ENCODE results near the gene BRSK2. TPM values are rescaled to one million over a fixed set of nuclear protein-coding genes. Genes with fewer than 3 reads are reported as not detected.

The BRSK2 gene
- total and polyA plus RNA-seq, 2 experiments from 2014 or later = 0.11 TPM; not detected in 1

- DNase-seq = no peak
These were observed 14.9 kb downstream of the BRSK2 start for GRCh38 chr11:1404461-1405185.

GRCh38 chr11:1405186-1406020, 15.7 kb downstream of the BRSK2 start:
- Histone ChIP-seq H3K36me3 (ENCODE audit: low read depth) (no peaks in the 10 kb centered on the region), H3F3A (ENCODE audit: insufficient read depth) (no peaks in the 10 kb centered on the region), H3K4me1 (ENCODE audit: insufficient read depth) (no peaks in the 10 kb centered on the region), H2AFZ (no peak overlapping the region), H3K4me3 (no peak overlapping the region), H3K9me2 (ENCODE audit: insufficient read depth) (no peaks in the 10 kb centered on the region), H3K27me3 (replicated peaks; ENCODE audit: insufficient read depth) (no peaks in the 10 kb centered on the region), H3K27ac (no peak overlapping the region), H3K79me2 (ENCODE audit: insufficient read depth) (no peaks in the 10 kb centered on the region), H3K4me2 (ENCODE audit: unreplicated experiment) (no peak overlapping the region), H4K20me1 (ENCODE audit: insufficient read depth) (no peaks in the 10 kb centered on the region), H3K9me3 (ENCODE audit: low read depth) (no peaks in the 10 kb centered on the region), H3K9ac (no peak overlapping the region)
- no peak for DNase-seq
- in situ Hi-C loops (cut with MboI) = no loop called here
- no peak for TF ChIP-seq EZH2phosphoT487 (IDR thresholded peaks at IDR 0.05; ENCODE audit: insufficient read depth, low read depth)
- no peak for TF ChIP-seq EZH2 (IDR thresholded peaks at IDR 0.05; ENCODE audit: insufficient read depth, poor library complexity, severe bottlenecking)
- WGBS, 2 experiments (ENCODE audit: low coverage in 1 of 2, low lambda C conversion rate in 2 of 2, missing lambda C conversion rate in 2 of 2) = 47 to 53% methylated on average over 17 to 23 of the region's 24 CpGs

More at GRCh38 chr11:1404461-1405185, 14.9 kb downstream of the BRSK2 start:
- Histone ChIP-seq H3K36me3 (ENCODE audit: low read depth) (no peaks in the 10 kb centered on the region), H3K4me1 (ENCODE audit: insufficient read depth) (no peaks in the 10 kb centered on the region), H3K27ac (no peak overlapping the region), H3K9me3 (ENCODE audit: low read depth) (no peaks in the 10 kb centered on the region), H3K27me3 (replicated peaks; ENCODE audit: insufficient read depth) (no peaks in the 10 kb centered on the region), H3K9ac (no peak overlapping the region), H4K20me1 (ENCODE audit: insufficient read depth) (no peaks in the 10 kb centered on the region), H3K9me2 (ENCODE audit: insufficient read depth) (no peaks in the 10 kb centered on the region), H3F3A (ENCODE audit: insufficient read depth) (no peaks in the 10 kb centered on the region), H2AFZ (no peak overlapping the region), H3K4me2 (ENCODE audit: unreplicated experiment) (no peak overlapping the region), H3K4me3 (no peak overlapping the region), H3K79me2 (ENCODE audit: insufficient read depth) (no peaks in the 10 kb centered on the region)
- in situ Hi-C loops (cut with MboI) = no loop called here
- TF ChIP-seq EZH2phosphoT487 (IDR thresholded peaks at IDR 0.05; ENCODE audit: insufficient read depth, low read depth) (no peak), EZH2 (IDR thresholded peaks at IDR 0.05; ENCODE audit: insufficient read depth, poor library complexity, severe bottlenecking) (no peak)
- WGBS, 2 experiments (ENCODE audit: low coverage in 1 of 2, low lambda C conversion rate in 2 of 2, missing lambda C conversion rate in 2 of 2) = 46 to 49% methylated on average over 25 of the region's 25 CpGs

GRCh38 chr11:1406571-1407485, 17.1 kb downstream of the BRSK2 start:
- H3K4me1 ChIP-seq (ENCODE audit: insufficient read depth) = no peaks in the 10 kb centered on the region
- H3K27ac ChIP-seq = no peak overlapping the region
- no peak for DNase-seq
- H3K9ac ChIP-seq = no peak overlapping the region
- H3F3A ChIP-seq (ENCODE audit: insufficient read depth) = no peaks in the 10 kb centered on the region
- no peaks in the 10 kb centered on the region for H3K36me3 ChIP-seq (ENCODE audit: low read depth)
- no peaks in the 10 kb centered on the region for H3K79me2 ChIP-seq (ENCODE audit: insufficient read depth)
- H3K9me2 ChIP-seq (ENCODE audit: insufficient read depth) = no peaks in the 10 kb centered on the region
- TF ChIP-seq EZH2 (IDR thresholded peaks at IDR 0.05; ENCODE audit: insufficient read depth, poor library complexity, severe bottlenecking) (no peak), EZH2phosphoT487 (IDR thresholded peaks at IDR 0.05; ENCODE audit: insufficient read depth, low read depth) (no peak)
- no peak overlapping the region for H2AFZ ChIP-seq
- no peak overlapping the region for H3K4me2 ChIP-seq (ENCODE audit: unreplicated experiment)
- H4K20me1 ChIP-seq (ENCODE audit: insufficient read depth) = no peaks in the 10 kb centered on the region
- no peaks in the 10 kb centered on the region for H3K27me3 ChIP-seq (replicated peaks; ENCODE audit: insufficient read depth)
- no peak overlapping the region for H3K4me3 ChIP-seq
- in situ Hi-C loops (cut with MboI) = no loop called here
- 54 to 68% methylated on average over 26 to 29 of the region's 31 CpGs for WGBS, 2 experiments (ENCODE audit: low coverage in 1 of 2, low lambda C conversion rate in 2 of 2, missing lambda C conversion rate in 2 of 2)
- H3K9me3 ChIP-seq (ENCODE audit: low read depth) = no peaks in the 10 kb centered on the region

GRCh38 chr11:1407668-1408067, 17.9 kb downstream of the BRSK2 start:
- H3K9me2 ChIP-seq (ENCODE audit: insufficient read depth) = no peaks in the 10 kb centered on the region
- in situ Hi-C loops (cut with MboI) = no loop called here
- H3K9me3 ChIP-seq (ENCODE audit: low read depth) = no peaks in the 10 kb centered on the region
- TF ChIP-seq EZH2 (IDR thresholded peaks at IDR 0.05; ENCODE audit: insufficient read depth, poor library complexity, severe bottlenecking) (no peak), EZH2phosphoT487 (IDR thresholded peaks at IDR 0.05; ENCODE audit: insufficient read depth, low read depth) (no peak)
- H3K36me3 ChIP-seq (ENCODE audit: low read depth) = no peaks in the 10 kb centered on the region
- no peaks in the 10 kb centered on the region for H4K20me1 ChIP-seq (ENCODE audit: insufficient read depth)
- WGBS, 2 experiments (ENCODE audit: low coverage in 1 of 2, low lambda C conversion rate in 2 of 2, missing lambda C conversion rate in 2 of 2) = 63% methylated on average over 7 to 8 of the region's 8 CpGs
- H3K27me3 ChIP-seq (replicated peaks; ENCODE audit: insufficient read depth) = no peaks in the 10 kb centered on the region
- no peaks in the 10 kb centered on the region for H3K79me2 ChIP-seq (ENCODE audit: insufficient read depth)
- no peak overlapping the region for H2AFZ ChIP-seq
- H3K4me2 ChIP-seq (ENCODE audit: unreplicated experiment) = no peak overlapping the region
- H3K27ac ChIP-seq = no peak overlapping the region
- H3K4me3 ChIP-seq = no peak overlapping the region
- no peak for DNase-seq
- no peaks in the 10 kb centered on the region for H3F3A ChIP-seq (ENCODE audit: insufficient read depth)
- no peaks in the 10 kb centered on the region for H3K4me1 ChIP-seq (ENCODE audit: insufficient read depth)
- H3K9ac ChIP-seq = no peak overlapping the region

Data from GM23248 (cell line).